CD4-positive, alpha-beta T cell treated with Interleukin-10 for 1 hour (primary cell): Measurements from ENCODE around the gene DIP2C.

Source experiments
- DNase-seq: peaks from one replicate; pipeline ENCODE4 v3.0.0-alpha.2; 2020

DIP2C gene

GRCh38 chr10:396535-397220 lies 292.8 kb downstream of the DIP2C start:
- no peak for DNase-seq

- no peak for DNase-seq
These were observed 293.4 kb downstream of the DIP2C start for GRCh38 chr10:396107-396506.

DNA sequence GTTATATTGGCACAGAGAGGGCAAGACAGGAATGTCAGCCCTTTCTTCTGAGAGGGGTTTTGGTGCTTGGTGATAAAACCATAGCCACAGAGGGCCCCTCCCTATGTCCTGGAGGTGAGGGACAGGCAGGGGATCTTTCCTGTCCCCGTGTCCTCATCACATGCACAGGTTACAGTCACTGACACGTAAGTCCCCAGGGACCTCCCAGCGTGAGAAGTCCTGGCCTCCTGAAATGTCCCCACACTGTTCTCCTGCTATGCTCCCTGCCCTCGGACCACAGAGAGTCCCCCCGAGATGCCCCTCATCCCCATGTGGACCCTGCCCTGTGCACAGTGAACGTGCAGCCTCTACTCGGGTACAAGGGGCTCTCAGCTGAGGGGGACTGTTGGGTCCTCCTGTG lies 293.8 kb downstream of the DIP2C start:
- no peak for DNase-seq

DNA sequence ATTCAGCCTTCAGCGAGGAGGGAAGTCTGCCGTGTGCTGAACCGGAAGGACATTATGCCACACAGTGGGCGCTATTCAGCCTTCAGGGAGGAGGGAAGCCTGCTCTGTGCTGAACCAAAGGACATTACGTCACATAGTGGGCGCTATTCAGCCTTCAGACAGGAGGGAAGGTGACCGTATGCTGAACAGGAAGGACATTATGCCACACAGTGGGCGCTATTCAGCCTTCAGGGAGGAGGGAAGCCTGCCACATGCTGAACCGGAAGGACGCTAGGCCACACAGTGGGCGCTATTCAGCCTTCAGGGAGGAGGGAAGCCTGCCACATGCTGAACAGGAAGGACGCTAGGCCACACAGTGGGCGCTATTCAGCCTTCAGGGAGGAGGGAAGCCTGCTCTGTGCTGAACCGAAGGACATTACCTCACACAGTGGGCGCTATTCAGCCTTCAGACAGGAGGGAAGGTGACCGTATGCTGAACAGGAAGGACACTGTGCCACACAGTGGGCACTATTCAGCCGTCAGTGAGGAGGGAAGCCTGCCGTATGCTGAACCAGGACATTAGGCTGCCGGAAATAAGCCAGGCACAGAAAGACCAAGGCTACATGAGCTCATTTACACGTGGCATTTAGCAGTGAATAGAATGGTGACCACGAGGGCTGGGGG lies 294.9 kb downstream of the DIP2C start:
- DNase-seq, result peak; percentile 15

GRCh38 chr10:393787-394438 lies 295.6 kb downstream of the DIP2C start:
- DNase-seq, result no peak

GRCh38 chr10:393106-393745 lies 296.2 kb downstream of the DIP2C start:
- no peak for DNase-seq

- no peak for DNase-seq
These were observed 296.8 kb downstream of the DIP2C start for GRCh38 chr10:392705-393037.

DNA sequence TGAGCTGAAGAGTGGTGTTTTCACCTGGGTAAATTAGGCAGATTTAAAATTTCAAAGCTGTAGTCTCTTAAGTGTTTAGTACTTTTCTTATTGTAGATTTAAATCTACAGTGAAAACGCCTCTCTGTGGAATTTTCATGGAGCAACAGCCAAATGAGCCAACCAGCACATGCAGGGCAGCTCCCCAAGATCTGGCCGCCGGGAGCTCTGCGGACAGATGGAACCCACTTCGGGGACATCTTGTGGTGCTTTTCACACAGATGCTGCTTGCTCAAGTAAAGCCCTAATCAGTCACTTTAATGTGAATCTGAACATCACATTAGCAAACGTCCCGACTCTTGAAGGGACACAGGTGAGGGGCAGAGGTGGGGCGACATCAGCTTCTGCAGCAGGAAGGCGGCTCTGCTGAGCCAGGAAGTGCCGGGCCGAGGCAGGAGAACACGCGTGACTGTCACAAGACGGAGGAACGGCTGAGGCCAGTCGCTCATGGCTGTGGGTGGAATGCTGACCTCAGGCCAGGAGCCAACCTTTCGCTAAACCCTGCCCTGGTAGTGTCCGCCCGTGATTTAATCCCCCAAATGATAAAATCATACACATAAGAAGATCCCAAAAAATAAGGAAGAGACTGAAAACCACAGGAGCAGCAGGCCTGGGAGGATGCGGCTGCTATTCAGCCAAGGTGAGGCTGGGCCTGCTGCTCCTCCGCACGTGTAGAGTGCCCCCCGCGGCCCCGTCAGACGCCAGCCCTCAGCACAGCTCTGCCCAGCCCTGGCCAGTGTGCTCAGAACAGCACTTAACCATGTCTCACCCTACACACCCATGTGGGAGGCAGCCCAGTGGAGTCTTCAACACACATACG lies 297.4 kb downstream of the DIP2C start:
- DNase-seq, result no peak

- DNase-seq, result no peak
These were observed 298.2 kb downstream of the DIP2C start for GRCh38 chr10:391305-391704.

DNA sequence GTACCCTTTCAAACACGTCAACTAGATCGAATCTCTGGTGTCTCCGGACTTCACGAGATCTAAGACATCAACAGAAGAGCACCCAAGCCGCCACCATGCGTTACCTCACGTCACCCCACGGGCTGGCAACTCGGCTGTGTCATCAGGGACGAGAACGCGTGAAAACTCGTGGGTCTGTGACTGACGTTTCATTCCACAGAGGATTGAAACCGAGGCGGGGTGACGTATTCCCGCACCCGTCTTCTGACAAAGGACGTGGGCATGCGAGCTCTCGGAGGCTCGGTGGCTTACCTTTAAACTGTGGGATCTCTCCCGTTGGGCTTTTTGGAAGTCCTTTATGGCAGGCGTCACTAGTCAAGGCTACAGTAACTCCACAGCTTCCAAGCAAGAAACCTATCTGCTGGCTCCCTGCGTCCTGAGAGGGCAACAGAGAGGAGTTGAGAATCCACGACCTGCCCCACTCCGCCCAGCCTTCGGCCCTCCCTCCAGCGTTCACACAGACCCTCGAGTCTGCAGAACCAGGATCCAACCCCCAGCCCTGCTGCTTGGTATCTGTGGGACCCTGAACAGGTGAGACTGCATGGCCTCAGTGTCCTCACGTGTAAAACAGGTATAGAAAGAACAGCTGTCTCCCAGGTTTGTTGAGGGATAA lies 298.9 kb downstream of the DIP2C start:
- no peak for DNase-seq

DNA sequence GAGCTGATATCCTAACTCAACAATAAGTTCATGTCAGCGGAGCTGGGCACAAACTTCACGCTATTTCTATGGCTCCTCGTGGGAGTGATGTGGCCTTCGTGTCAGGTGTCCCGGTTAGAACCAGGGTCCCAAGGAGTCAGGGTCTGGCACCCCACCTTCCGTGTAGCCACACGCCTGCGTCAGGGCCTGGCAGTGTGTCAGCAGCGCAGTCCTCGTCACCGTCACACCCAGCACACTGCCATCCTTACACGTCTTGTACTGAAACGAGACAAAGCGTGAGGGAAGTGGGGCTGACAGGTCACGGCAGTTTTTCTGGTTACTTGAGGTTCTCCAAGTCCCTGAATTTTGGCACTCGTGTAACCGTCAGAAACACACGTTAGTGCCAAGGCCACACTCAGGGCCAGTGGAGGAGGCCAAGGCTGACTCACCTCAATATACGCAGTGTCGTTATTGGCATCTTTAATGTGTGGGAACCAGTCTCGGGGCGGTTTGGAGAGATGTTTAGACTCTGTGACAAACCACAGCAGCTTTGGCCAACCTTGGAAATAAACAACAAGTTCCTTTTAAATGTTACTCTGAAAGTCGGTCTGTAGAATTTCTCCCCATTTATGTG lies 299.5 kb downstream of the DIP2C start:
- DNase-seq, result no peak

DNA sequence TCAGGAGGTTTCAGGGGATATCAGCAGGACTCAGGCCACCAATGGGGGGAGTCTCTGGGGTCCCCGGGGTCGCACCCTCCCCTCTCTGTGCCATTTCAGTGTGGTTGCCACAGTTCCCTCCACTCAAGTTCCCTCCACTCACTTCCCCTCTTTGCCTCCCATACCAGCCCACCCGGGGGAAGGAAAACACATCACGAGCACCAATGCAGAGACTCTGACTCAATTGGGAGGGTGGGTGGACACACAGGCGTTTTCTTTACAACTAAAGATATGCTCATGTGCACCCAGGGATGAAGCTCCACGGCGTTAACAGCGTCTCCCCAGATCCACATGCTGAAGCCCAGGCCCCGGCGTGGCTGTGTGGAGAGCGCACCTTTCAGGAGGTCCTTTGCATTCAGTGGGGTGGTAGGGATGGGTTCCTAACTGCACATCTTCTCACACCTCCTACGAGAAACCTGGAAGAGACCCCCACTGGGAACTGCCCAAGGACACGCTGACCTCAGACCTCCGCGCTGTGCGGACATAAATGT lies 300.1 kb downstream of the DIP2C start:
- no peak for DNase-seq

DNA sequence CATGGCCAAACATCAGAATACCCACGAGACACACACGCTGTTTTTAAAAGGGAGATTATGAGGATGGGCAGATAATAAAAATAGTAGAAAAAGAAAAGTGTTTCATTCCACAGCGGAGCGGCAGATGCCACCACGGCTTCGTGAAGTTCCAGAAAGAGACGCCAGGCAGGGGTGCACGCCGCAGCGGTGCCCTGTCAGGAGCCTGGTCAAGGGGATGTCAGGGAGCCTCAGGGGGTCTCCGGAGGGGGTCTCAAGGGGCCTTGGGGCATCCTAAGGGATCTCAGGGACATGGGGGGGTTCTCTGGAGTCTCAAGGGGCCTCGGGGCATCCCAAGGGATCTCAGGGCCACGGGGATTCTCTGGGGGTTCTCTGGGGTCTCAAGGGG lies 300.8 kb downstream of the DIP2C start:
- no peak for DNase-seq

DNA sequence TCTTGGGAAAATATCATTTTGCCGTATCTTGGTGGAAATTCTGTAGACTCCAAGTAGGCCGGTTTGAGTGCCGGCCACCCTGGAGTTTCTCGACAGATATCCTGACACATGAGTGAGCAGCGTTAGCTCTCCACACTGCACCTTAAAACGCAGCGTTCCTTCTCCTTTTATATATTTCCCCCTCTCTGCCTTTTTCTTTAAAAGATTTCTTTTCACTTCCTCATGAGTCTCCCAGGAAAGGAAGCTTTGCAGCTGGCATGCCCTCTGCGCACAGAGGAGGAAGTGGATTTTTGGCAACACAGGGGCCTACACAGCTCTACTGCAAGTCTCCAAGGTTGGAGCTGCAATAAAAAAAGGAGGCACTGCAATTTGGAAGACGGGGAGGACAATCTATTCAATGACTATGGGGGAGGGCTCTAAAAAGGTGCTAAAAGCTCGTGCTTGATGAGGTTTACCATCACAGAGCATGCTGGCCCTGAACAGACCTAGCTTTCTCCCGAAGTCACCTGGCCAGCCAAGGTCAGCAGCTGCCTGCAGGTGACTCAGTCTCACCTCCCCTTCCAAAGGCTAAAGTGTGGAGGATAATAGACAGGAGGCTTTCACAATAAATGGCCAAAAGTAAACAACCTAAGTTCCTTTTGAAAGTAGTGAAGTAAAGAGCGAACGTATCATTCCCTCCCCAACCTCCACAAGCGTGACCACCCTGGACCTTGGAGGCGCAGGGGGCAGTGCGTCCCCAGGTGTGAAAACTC lies 301.4 kb downstream of the DIP2C start:
- DNase-seq, result no peak

DNA sequence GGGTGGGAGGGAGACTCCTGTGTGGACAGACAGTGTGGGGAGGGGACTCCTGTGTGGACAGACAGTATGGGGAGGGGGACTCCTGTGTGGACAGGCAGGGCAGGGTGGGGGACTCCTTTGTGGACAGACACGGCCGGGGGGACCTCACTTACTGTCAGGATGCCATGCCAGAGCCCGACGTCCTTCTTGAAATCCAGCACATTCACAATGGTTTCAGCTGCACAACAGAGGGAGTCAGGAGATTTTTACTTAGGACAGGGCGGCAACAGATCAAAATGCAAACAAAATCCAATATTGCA lies 301.9 kb downstream of the DIP2C start:
- no peak for DNase-seq

- no peak for DNase-seq
These were observed 302.5 kb downstream of the DIP2C start for GRCh38 chr10:386771-387592.

GRCh38 chr10:385571-386300 lies 303.7 kb downstream of the DIP2C start:
- DNase-seq, result no peak

- DNase-seq, result no peak
These were observed 304.7 kb downstream of the DIP2C start for GRCh38 chr10:384538-385305.

GRCh38 chr10:383519-383918 lies 305.9 kb downstream of the DIP2C start:
- DNase-seq, result no peak
